SK-N-SH (cell line): ENCODE measurements around the gene NID1. TPM values are rescaled to one million over a fixed set of nuclear protein-coding genes. Genes with fewer than 3 reads are reported as not detected.

Source experiments
- CTCF ChIA-PET: fragments of 300-600, 350-600 bp; formaldehyde crosslinking; extraction: SDS; loops from one replicate; lab custom pipeline; 2021; lab: Yijun Ruan, JAX
- POLR2A ChIA-PET: fragments of 350-600 bp; sonication (Branson Sonifier 250); formaldehyde crosslinking; extraction: SDS; loops from one replicate; lab custom pipeline; 2020; ENCODE audit warnings: antibody characterized with exemption, inconsistent platforms; lab: Yijun Ruan, JAX
- DNase-seq: peaks from one replicate; pipeline ENCODE4 v3.0.0; 2012
- H2AFZ ChIP-seq: fragments of 200-600 bp; sonication (generic); 2 replicates; pipeline ENCODE4 v1.8.1; 2016; ENCODE audit warnings: antibody characterized with exemption, mild to moderate bottlenecking, low read depth
- H3F3A ChIP-seq: fragments of 200-600 bp; sonication (generic); replicated peaks from 2 replicates; pipeline ENCODE3; 2016; ENCODE audit warnings: antibody characterized with exemption, mild to moderate bottlenecking; ENCODE audit not compliant: insufficient read depth
- H3K27ac ChIP-seq, 2 experiments: fragments of 200-500 bp in 1 of 2; fragments of 200-600 bp in 1 of 2; sonication (Bioruptor generic) in 1 of 2; sonication (generic), shearing (Covaris generic) in 1 of 2; 2 replicates each; pipeline versions ENCODE4 v1.5.1 to v1.6.1; 2014 to 2016; ENCODE audit warnings: low read depth in 2 of 2, inconsistent platforms in 1 of 2, low read length in 1 of 2, mild to moderate bottlenecking in 1 of 2, mixed read lengths in 1 of 2
- H3K27me3 ChIP-seq: fragments of 200-600 bp; sonication (generic), shearing (Covaris generic); 2 replicates; pipeline ENCODE4 v1.6.1; 2016; ENCODE audit warnings: mixed run types; ENCODE audit not compliant: insufficient read depth
- H3K36me3 ChIP-seq, 2 experiments: fragments of 200-500 bp in 1 of 2; fragments of 200-600 bp in 1 of 2; sonication (Bioruptor generic) in 1 of 2; sonication (generic) in 1 of 2; replicated peaks in 1 of 2; 2 replicates each; pipeline versions ENCODE3 to v1.5.1; 2014 to 2016; ENCODE audit warnings: low read length in 1 of 2, mild to moderate bottlenecking in 1 of 2; ENCODE audit not compliant: insufficient read depth in 2 of 2, control insufficient read depth in 1 of 2
- H3K4me1 ChIP-seq, 2 experiments: fragments of 200-500 bp in 1 of 2; fragments of 200-600 bp in 1 of 2; sonication (Bioruptor generic) in 1 of 2; sonication (generic), shearing (Covaris generic) in 1 of 2; 2 replicates each; pipeline versions ENCODE4 v1.5.1 to v1.6.1; 2014 to 2016; ENCODE audit warnings: low read depth in 1 of 2, low read length in 1 of 2, mixed run types in 1 of 2; ENCODE audit not compliant: insufficient read depth in 2 of 2, control insufficient read depth in 1 of 2
- H3K4me2 ChIP-seq: fragments of 200-600 bp; sonication (generic), shearing (Covaris generic); 2 replicates; pipeline ENCODE4 v1.6.1; 2017; ENCODE audit warnings: mixed run types
- H3K4me3 ChIP-seq, 2 experiments: fragments of 200-500 bp in 1 of 2; fragments of 200-600 bp in 1 of 2; sonication (Bioruptor generic) in 1 of 2; sonication (generic), shearing (Covaris generic) in 1 of 2; 2 replicates each; pipeline versions ENCODE4 v1.5.1 to v1.8.1; 2014 to 2016; ENCODE audit warnings: low read depth in 2 of 2, inconsistent platforms in 1 of 2, low read length in 1 of 2, mild to moderate bottlenecking in 1 of 2, mixed read lengths in 1 of 2, moderate library complexity in 1 of 2
- H3K79me2 ChIP-seq: fragments of 200-600 bp; sonication (generic); 2 replicates; pipeline ENCODE4 v1.8.1; 2017; ENCODE audit warnings: mild to moderate bottlenecking; ENCODE audit not compliant: insufficient read depth
- H3K9ac ChIP-seq: fragments of 200-600 bp; sonication (generic); 2 replicates; pipeline ENCODE4 v1.6.1; 2017; ENCODE audit warnings: mixed run types
- H3K9me2 ChIP-seq: fragments of 200-600 bp; sonication (generic); 2 replicates; pipeline ENCODE4 v1.6.1; 2017; ENCODE audit warnings: mixed run types
- H3K9me3 ChIP-seq: fragments of 200-600 bp; sonication (generic); 2 replicates; pipeline ENCODE4 v1.6.1; 2017; ENCODE audit warnings: mixed run types, mild to moderate bottlenecking, moderate library complexity
- H4K20me1 ChIP-seq: fragments of 200-600 bp; sonication (generic); 2 replicates; pipeline ENCODE4 v1.6.1; 2017; ENCODE audit warnings: mild to moderate bottlenecking, mixed run types; ENCODE audit not compliant: insufficient read depth
- ELF1 ChIP-seq: IDR thresholded peaks from 2 replicates; pipeline ENCODE4 v1.4.0; 2012
- EZH2phosphoT487 ChIP-seq: fragments of 200-600 bp; sonication (generic); IDR thresholded peaks from 2 replicates; pipeline ENCODE4 v1.6.1; 2017; ENCODE audit warnings: low read depth, mixed run types, mild to moderate bottlenecking, antibody characterized with exemption, moderate library complexity, borderline replicate concordance
- FOSL2 ChIP-seq: IDR thresholded peaks from 2 replicates; pipeline ENCODE4 v1.4.0; 2012; ENCODE audit warnings: low read depth, mild to moderate bottlenecking, moderate library complexity, borderline replicate concordance
- IRF3 ChIP-seq: fragments of 150-350 bp; IDR thresholded peaks from 2 replicates; pipeline ENCODE4 v1.6.1; 2016; ENCODE audit warnings: mild to moderate bottlenecking, low read depth, low read length
- JUND ChIP-seq: IDR thresholded peaks from 2 replicates; pipeline ENCODE4 v1.4.0; 2012
- MEF2A ChIP-seq: IDR thresholded peaks from 2 replicates; pipeline ENCODE4 v1.4.0; 2012; ENCODE audit warnings: low read depth, borderline replicate concordance
- MXI1 ChIP-seq: IDR thresholded peaks from 2 replicates; pipeline ENCODE4 v1.6.1; 2012; ENCODE audit warnings: mild to moderate bottlenecking, low read depth, low read length, improper control_type of control experiment
- POLR2AphosphoS5 ChIP-seq: IDR thresholded peaks from 2 replicates; pipeline ENCODE4 v1.6.1; 2012; ENCODE audit warnings: low read depth, low read length
- RAD21 ChIP-seq: IDR thresholded peaks from 2 replicates; pipeline ENCODE4 v1.6.1; 2012; ENCODE audit warnings: mild to moderate bottlenecking, low read length
- REST ChIP-seq: IDR thresholded peaks from 2 replicates; pipeline ENCODE4 v1.6.1; 2012; ENCODE audit warnings: mild to moderate bottlenecking, low read depth, low read length, moderate library complexity
- RFX5 ChIP-seq: IDR thresholded peaks from 2 replicates; pipeline ENCODE4 v1.6.1; 2012; ENCODE audit warnings: mild to moderate bottlenecking, improper control_type of control experiment, low read length
- SIN3A ChIP-seq: IDR thresholded peaks from 2 replicates; pipeline ENCODE4 v1.6.1; 2012; ENCODE audit warnings: low read depth, mild to moderate bottlenecking, low read length, moderate library complexity, borderline replicate concordance
- TAF1 ChIP-seq: IDR thresholded peaks from 2 replicates; pipeline ENCODE4 v1.6.1; 2012; ENCODE audit warnings: low read depth, mild to moderate bottlenecking, low read length, moderate library complexity, borderline replicate concordance
- YY1 ChIP-seq: IDR thresholded peaks from 2 replicates; pipeline ENCODE4 v1.4.0; 2012; ENCODE audit warnings: low read depth, mild to moderate bottlenecking
- WGBS: methylation state at CpG from one replicate; pipeline ENCODE4 v1.1.6; 2017; ENCODE audit warnings: low lambda C conversion rate; 5-methylcytosine and 5-hydroxymethylcytosine counted together
- polyA plus RNA-seq, 3 experiments: library from polyadenylated mRNA; depleted of rRNA; stranded (reverse); fragments of >200 nt; gene quantifications; 2 replicates each; pipeline ENCODE4 v1.2.3, GENCODE V29; 2012
- TF ChIP-seq, protein P1 (sequence below): fragments of 150-350 bp; IDR thresholded peaks from 2 replicates; pipeline ENCODE4 v1.6.1; 2017; ENCODE audit warnings: antibody characterized with exemption, low read length, low read depth, borderline replicate concordance
- TF ChIP-seq, protein P2 (sequence below): IDR thresholded peaks from 2 replicates; pipeline ENCODE4; 2012
- TF ChIP-seq, protein P3 (sequence below): fragments of 200-600 bp; sonication (generic); IDR thresholded peaks from 2 replicates; pipeline ENCODE4 v1.6.1; 2017; ENCODE audit warnings: antibody characterized with exemption, mild to moderate bottlenecking, moderate library complexity
- TF ChIP-seq, protein P4 (sequence below): IDR thresholded peaks from 2 replicates; pipeline ENCODE4 v1.4.0; 2012; ENCODE audit warnings: low read depth, borderline replicate concordance
- TF ChIP-seq, protein P5 (sequence below): IDR thresholded peaks from 2 replicates; pipeline ENCODE4 v1.4.0; 2012; ENCODE audit warnings: low read depth

NID1 gene
- polyA plus RNA-seq, 1 of the 3 experiments (the other 2 are of a cell fraction): 74.3 TPM

DNA sequence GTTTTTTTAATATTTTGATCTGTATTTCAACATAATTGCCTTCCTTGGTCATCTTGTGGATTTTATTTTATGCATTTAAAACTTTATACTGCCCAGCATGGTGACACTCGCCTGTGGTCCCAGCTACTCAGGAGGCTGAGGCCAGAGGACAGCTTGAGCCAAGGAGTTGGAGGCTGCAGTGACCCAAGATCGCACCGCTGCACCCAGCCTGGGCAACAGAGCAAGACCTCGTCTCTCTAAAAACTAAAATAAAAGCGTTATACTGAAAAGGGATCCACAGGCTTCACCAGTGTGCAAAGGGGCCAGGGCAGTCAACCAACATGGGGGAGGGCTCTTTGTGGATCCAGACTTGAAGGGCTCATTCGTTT, 1.4 kb downstream of the NID1 start:
- WGBS: 74% methylated on average over 5 of the region's 6 CpGs
- DNase-seq: no peak
- peaks cover 0 to 6% of the 10 kb centered on the region in 2 experiments for H3K36me3 ChIP-seq
- H3K4me2 ChIP-seq: peak overlapping the region; percentile 81
- H3K4me1 ChIP-seq: peaks cover 0 to 14% of the 10 kb centered on the region in 2 experiments; a peak in 2 of 4 replicates
- H3K9me3 ChIP-seq: no peaks in the 10 kb centered on the region
- no peaks in the 10 kb centered on the region for H3K27me3 ChIP-seq
- H3F3A ChIP-seq: peaks cover 10% of the 10 kb centered on the region
- TF ChIP-seq YY1 (no peak), TAF1 (no peak), MEF2A (no peak), MXI1 (no peak), FOSL2 (no peak), REST (no peak), JUND (no peak), ELF1 (no peak), SIN3A (no peak), RAD21 (no peak), RFX5 (no peak), EZH2phosphoT487 (no peak), IRF3 (no peak), POLR2AphosphoS5 (no peak)
- TF ChIP-seq, protein P1, sequence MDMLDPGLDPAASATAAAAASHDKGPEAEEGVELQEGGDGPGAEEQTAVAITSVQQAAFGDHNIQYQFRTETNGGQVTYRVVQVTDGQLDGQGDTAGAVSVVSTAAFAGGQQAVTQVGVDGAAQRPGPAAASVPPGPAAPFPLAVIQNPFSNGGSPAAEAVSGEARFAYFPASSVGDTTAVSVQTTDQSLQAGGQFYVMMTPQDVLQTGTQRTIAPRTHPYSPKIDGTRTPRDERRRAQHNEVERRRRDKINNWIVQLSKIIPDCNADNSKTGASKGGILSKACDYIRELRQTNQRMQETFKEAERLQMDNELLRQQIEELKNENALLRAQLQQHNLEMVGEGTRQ: no peak
- TF ChIP-seq, protein P2, sequence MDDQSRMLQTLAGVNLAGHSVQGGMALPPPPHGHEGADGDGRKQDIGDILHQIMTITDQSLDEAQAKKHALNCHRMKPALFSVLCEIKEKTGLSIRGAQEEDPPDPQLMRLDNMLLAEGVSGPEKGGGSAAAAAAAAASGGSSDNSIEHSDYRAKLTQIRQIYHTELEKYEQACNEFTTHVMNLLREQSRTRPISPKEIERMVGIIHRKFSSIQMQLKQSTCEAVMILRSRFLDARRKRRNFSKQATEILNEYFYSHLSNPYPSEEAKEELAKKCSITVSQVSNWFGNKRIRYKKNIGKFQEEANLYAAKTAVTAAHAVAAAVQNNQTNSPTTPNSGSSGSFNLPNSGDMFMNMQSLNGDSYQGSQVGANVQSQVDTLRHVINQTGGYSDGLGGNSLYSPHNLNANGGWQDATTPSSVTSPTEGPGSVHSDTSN: no peak
- TF ChIP-seq, protein P3, sequence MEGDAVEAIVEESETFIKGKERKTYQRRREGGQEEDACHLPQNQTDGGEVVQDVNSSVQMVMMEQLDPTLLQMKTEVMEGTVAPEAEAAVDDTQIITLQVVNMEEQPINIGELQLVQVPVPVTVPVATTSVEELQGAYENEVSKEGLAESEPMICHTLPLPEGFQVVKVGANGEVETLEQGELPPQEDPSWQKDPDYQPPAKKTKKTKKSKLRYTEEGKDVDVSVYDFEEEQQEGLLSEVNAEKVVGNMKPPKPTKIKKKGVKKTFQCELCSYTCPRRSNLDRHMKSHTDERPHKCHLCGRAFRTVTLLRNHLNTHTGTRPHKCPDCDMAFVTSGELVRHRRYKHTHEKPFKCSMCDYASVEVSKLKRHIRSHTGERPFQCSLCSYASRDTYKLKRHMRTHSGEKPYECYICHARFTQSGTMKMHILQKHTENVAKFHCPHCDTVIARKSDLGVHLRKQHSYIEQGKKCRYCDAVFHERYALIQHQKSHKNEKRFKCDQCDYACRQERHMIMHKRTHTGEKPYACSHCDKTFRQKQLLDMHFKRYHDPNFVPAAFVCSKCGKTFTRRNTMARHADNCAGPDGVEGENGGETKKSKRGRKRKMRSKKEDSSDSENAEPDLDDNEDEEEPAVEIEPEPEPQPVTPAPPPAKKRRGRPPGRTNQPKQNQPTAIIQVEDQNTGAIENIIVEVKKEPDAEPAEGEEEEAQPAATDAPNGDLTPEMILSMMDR: no peak
- TF ChIP-seq, protein P4, sequence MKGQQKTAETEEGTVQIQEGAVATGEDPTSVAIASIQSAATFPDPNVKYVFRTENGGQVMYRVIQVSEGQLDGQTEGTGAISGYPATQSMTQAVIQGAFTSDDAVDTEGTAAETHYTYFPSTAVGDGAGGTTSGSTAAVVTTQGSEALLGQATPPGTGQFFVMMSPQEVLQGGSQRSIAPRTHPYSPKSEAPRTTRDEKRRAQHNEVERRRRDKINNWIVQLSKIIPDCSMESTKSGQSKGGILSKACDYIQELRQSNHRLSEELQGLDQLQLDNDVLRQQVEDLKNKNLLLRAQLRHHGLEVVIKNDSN: no peak
- TF ChIP-seq, protein P5, sequence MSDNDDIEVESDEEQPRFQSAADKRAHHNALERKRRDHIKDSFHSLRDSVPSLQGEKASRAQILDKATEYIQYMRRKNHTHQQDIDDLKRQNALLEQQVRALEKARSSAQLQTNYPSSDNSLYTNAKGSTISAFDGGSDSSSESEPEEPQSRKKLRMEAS: no peak
- no peaks in the 10 kb centered on the region for H4K20me1 ChIP-seq
- H3K27ac ChIP-seq: peak overlapping the region in 1 of 2 experiments; percentile 66; a peak in 2 of 4 replicates
- POLR2A ChIA-PET: no interaction called here
- H3K4me3 ChIP-seq: peak overlapping the region; percentile 68 to 69
- peak overlapping the region; percentile 85; the same call in 1 of the 2 replicates for H2AFZ ChIP-seq
- H3K9me2 ChIP-seq: no peaks in the 10 kb centered on the region
- CTCF ChIA-PET: interaction anchor here (2.3 kb wide), 1 partner anchor 92 kb away, joined by 9 read pairs; no protein-coding TSS in a partner anchor
- peaks cover 32% of the 10 kb centered on the region for H3K79me2 ChIP-seq
- peak overlapping the region; percentile 78; the same call in 1 of the 2 replicates for H3K9ac ChIP-seq
